WI38 (cell line): ENCODE data around the gene PAMR1.

Experiments used
- H3K4me3 ChIP-seq: 2 replicates; pipeline ENCODE4 v1.5.1; 2011; ENCODE audit warnings: low read depth, mild to moderate bottlenecking, control low read depth, low read length
- CTCF ChIP-seq: IDR thresholded peaks from 2 replicates; pipeline ENCODE4 v1.5.1; 2012; ENCODE audit warnings: low read depth, mild to moderate bottlenecking, control low read depth, low read length

The PAMR1 gene

DNA sequence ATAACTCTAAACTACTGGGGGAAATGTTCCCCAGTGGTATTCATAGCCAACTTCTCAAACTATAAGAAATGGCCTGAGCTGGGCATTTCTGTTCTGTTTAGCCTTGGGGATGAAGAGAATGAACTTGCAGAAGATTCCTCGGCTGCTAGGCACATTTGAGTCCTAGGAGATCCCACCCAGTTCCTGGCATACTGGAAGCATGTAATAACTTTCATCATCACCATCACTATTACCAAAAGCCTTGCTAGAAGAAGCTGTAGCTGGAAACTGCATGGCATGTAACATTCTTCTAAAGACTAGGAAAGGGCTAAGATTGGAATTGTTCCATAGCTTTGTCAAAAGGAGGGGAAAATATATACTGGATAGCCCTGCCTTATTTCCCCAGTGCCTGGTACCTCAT is 65.9 kb downstream of the PAMR1 start:
- H3K4me3 ChIP-seq, result no peak overlapping the region
- no peak for TF ChIP-seq CTCF

DNA sequence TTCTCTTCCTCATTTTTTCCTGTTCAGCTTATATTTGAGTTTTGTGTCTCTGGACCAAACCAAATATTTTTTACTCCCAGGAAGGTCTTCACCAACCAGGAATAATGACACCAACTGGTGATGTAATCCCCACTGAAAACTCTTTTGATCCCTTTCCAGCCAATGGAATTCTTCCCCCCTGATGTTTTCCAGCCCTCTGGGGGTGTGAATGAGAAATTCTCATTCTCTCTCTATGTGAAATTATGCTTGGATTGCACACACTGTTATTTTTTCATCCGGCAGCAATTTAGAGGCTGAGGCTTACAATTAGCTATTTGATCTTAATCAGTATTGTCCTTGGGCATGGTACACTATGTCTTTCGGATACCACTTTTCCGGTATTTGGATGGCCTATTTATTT is 66.6 kb downstream of the PAMR1 start:
- no peak for TF ChIP-seq CTCF

DNA sequence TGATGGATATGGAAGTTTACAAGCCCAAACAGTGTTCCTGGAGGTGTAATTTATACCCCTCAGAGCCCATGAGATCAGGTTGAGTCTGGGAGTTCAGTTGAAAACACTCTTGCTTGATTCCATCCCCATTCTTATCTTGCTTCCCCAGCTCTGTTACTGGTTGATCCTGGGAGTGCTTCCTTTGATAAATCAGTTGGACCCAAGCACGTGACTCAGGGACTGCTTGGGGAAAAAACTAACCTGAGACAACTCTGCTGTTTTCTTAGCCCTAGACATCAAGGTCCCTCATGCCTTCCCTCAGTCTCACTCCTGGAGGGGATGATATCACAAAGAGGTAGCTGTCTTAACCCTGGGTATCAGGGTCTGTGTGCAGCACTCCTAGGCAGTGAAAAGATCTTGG is 71.1 kb downstream of the PAMR1 start:
- TF ChIP-seq CTCF, result no peak
- no peak overlapping the region for H3K4me3 ChIP-seq

More for the DNA sequence above, 66.6 kb downstream of the PAMR1 start:
- no peak overlapping the region for H3K4me3 ChIP-seq

- TF ChIP-seq CTCF, result no peak
- H3K4me3 ChIP-seq, result no peak overlapping the region
These were observed 88.7 kb downstream of the PAMR1 start for GRCh38 chr11:35436581-35437250.

DNA sequence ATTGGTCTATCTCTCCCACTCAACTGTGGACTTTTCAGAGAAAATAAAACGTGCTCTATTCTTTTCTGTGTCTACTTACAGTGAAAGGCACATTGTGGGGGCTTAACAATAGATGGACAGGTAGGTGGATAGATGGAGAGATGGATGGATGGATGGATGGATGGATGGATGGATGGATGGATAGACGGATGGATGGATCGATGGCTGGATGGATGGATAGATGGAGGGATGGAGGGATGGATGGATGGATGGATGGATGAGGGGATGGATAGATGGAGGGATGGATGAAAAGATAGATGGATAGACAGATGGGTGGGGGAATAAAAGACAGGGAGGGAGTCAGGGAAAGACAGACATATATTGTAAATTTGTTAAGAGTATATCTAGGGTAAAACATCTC is 91.8 kb downstream of the PAMR1 start:
- no peak for TF ChIP-seq CTCF
- no peak overlapping the region for H3K4me3 ChIP-seq

- TF ChIP-seq CTCF, result no peak
- no peak overlapping the region for H3K4me3 ChIP-seq
These were observed 93.0 kb downstream of the PAMR1 start for GRCh38 chr11:35432464-35432863.

GRCh38 chr11:35427071-35427470 is 98.3 kb downstream of the PAMR1 start:
- no peak for TF ChIP-seq CTCF
- H3K4me3 ChIP-seq, result no peak overlapping the region
